K562 (cell line): ENCODE measurements around the gene FXYD4. TPM values are rescaled to one million over a fixed set of nuclear protein-coding genes. Genes with fewer than 3 reads are reported as not detected.

Experiments used
- ATAC-seq: fragments of 200-7000 bp; cut with Tn5 transposase; 3 replicates; pipeline ENCODE4 v1.9.1; 2020; ENCODE audit warnings: moderate library complexity
- BruUV-seq: library from RNA; stranded (reverse); fragments of 400-500 nt; replicated peaks from 2 replicates; lab custom pipeline; 2021; lab: Mats Ljungman, UMichigan
- CTCF ChIA-PET: fragments of 300-600 bp; formaldehyde crosslinking; extraction: SDS; loops from one replicate; lab custom pipeline; 2021; ENCODE audit warnings: low intra/inter-chr PET ratio; lab: Yijun Ruan, JAX
- POLR2A ChIA-PET: fragments of 300-600, 350-650 bp; sonication (Branson Sonifier 250); formaldehyde crosslinking; extraction: SDS; loops from one replicate; lab custom pipeline; 2021; ENCODE audit warnings: antibody characterized with exemption, inconsistent platforms; lab: Yijun Ruan, JAX
- DNase-seq, 4 experiments: peaks; one replicate each; pipeline versions ENCODE4 v3.0.0 to v3.0.0-alpha.2; 2011 to 2018; ENCODE audit warnings: low spot score in 3 of 4, mixed read lengths in 3 of 4; ENCODE audit errors: extremely low read depth in 1 of 4
- FAIRE-seq: peaks from 2 replicates; lab custom pipeline; 2011; peaks lifted over from hg19 to GRCh38; lab: Jason Lieb, UNC
- H2AFZ ChIP-seq: 2 replicates; pipeline ENCODE4 v1.6.0; 2011; ENCODE audit warnings: low read depth, low read length, control low read depth, inconsistent platforms
- H3K27ac ChIP-seq: fragments of 200-600 bp; 3 replicates; pipeline ENCODE4 v1.8.0; 2011; ENCODE audit warnings: low read depth, mild to moderate bottlenecking, control low read depth, inconsistent platforms, low read length, moderate library complexity, mixed read lengths; ENCODE audit errors: extremely low read depth
- H3K27me3 ChIP-seq, 2 experiments: fragments of 300-600 bp in 1 of 2; 2 replicates in 1 of 2; 3 replicates in 1 of 2; pipeline versions ENCODE4 v1.6.0 to v1.8.0; 2011; ENCODE audit warnings: inconsistent platforms in 2 of 2, low read length in 2 of 2, mild to moderate bottlenecking in 1 of 2, mixed read lengths in 1 of 2, moderate library complexity in 1 of 2; ENCODE audit not compliant: control insufficient read depth in 2 of 2, insufficient read depth in 2 of 2
- H3K36me3 ChIP-seq: fragments of 300-600 bp; 3 replicates; pipeline ENCODE4 v1.8.0; 2011; ENCODE audit warnings: mild to moderate bottlenecking, low read length, inconsistent platforms; ENCODE audit not compliant: control insufficient read depth, insufficient read depth
- H3K4me1 ChIP-seq, 2 experiments: fragments of 200-600 bp in 1 of 2; replicated peaks in 1 of 2; 2 replicates in 1 of 2; 3 replicates in 1 of 2; pipeline versions ENCODE4 v1.5.1 to v1.8.0; 2011; ENCODE audit warnings: inconsistent platforms in 2 of 2, low read length in 2 of 2, mild to moderate bottlenecking in 1 of 2, mixed read lengths in 1 of 2, moderate library complexity in 1 of 2; ENCODE audit not compliant: control insufficient read depth in 2 of 2, insufficient read depth in 2 of 2
- H3K4me2 ChIP-seq: 2 replicates; pipeline ENCODE4 v1.6.1; 2011; ENCODE audit warnings: low read length, control low read depth, inconsistent platforms, mixed read lengths; ENCODE audit not compliant: insufficient read depth
- H3K4me3 ChIP-seq: fragments of 200-600 bp; sonication (generic), shearing (Covaris generic); 2 replicates; pipeline ENCODE4 v1.5.1; 2016; ENCODE audit warnings: control low read depth, inconsistent platforms
- H3K79me2 ChIP-seq: fragments of 200-600 bp; 3 replicates; pipeline ENCODE4 v1.8.0; 2011; ENCODE audit warnings: low read length, inconsistent platforms; ENCODE audit not compliant: control insufficient read depth, insufficient read depth
- H3K9ac ChIP-seq, 2 experiments: 2 replicates each; pipeline versions ENCODE4 v1.6.0 to v1.6.1; 2011; ENCODE audit warnings: low read depth in 2 of 2, low read length in 2 of 2, control low read depth in 1 of 2, inconsistent platforms in 1 of 2, mild to moderate bottlenecking in 1 of 2, mixed read lengths in 1 of 2; ENCODE audit not compliant: insufficient read depth in 1 of 2
- H3K9me1 ChIP-seq: one replicate; pipeline ENCODE4 v1.6.0; 2011; ENCODE audit warnings: inconsistent platforms, mild to moderate bottlenecking, low read length, moderate library complexity; ENCODE audit not compliant: control insufficient read depth, insufficient read depth
- H3K9me3 ChIP-seq: replicated peaks from 2 replicates; pipeline ENCODE4 v1.5.1; 2011; ENCODE audit warnings: low read depth, low read length, inconsistent platforms; ENCODE audit not compliant: control insufficient read depth, insufficient read depth
- H4K20me1 ChIP-seq: replicated peaks from 2 replicates; pipeline ENCODE4 v1.6.1; 2011; ENCODE audit warnings: low read length, inconsistent platforms, mixed read lengths; ENCODE audit not compliant: control insufficient read depth, insufficient read depth
- GTF2E2 ChIP-seq: fragments of 200-800 bp; sonication (Bioruptor generic); IDR thresholded peaks from 2 replicates; pipeline ENCODE4 v1.6.1; 2016; ENCODE audit warnings: missing genetic modification characterization, missing compliant biosample characterization
- JUNB ChIP-seq: fragments of 450-650 bp; formaldehyde crosslinking; conservative IDR thresholded peaks from 2 replicates; pipeline ENCODE4 v1.4.0; 2020; ENCODE audit warnings: mild to moderate bottlenecking
- RBBP5 ChIP-seq: fragments of 200-600 bp; sonication (generic); IDR thresholded peaks from 2 replicates; pipeline ENCODE4 v1.6.1; 2012; ENCODE audit warnings: borderline replicate concordance, mild to moderate bottlenecking, low read length, control low read depth, inconsistent platforms; ENCODE audit not compliant: insufficient read depth, poor library complexity, severe bottlenecking
- TEAD4 ChIP-seq, 2 experiments: sonication (generic) in 1 of 2; formaldehyde crosslinking in 1 of 2; IDR thresholded peaks; 2 replicates each; pipeline versions ENCODE4 v1.6.1 to v1.8.0; 2012 to 2022; ENCODE audit warnings: borderline replicate concordance in 1 of 2, inconsistent platforms in 1 of 2, low read length in 1 of 2, mild to moderate bottlenecking in 1 of 2, missing genetic modification reagents in 1 of 2
- TGIF2 ChIP-seq: sonication (generic); formaldehyde crosslinking; IDR thresholded peaks from 2 replicates; pipeline ENCODE4 v1.8.1; 2022; ENCODE audit warnings: mild to moderate bottlenecking, missing genetic modification reagents, moderate library complexity
- WGBS: fragments of 100-300 bp; shearing (Covaris generic); methylation state at CpG from one replicate; pipeline ENCODE4 v1.1.6; 2016; ENCODE audit warnings: low coverage, mixed read lengths; ENCODE audit not compliant: insufficient coverage; ENCODE audit errors: missing lambda C conversion rate; 5-methylcytosine and 5-hydroxymethylcytosine counted together
- in situ Hi-C: fragments of 300-500 bp; cut with MboI; formaldehyde crosslinking; loops from 4 replicates; pipeline ENCODE4 v1.15.0; 2018; ENCODE audit warnings: inconsistent platforms, mixed read lengths
- intact Hi-C: fragments of 100-400 bp; cut with micrococcal nuclease; formaldehyde crosslinking; loops from 2 replicates; pipeline ENCODE4 v1.14.2; 2022
- polyA plus RNA-seq, 8 experiments: library from polyadenylated mRNA; depleted of rRNA in 4 of 8; stranded (reverse) in 5 of 8; unstranded in 3 of 8; fragments of >200 nt; fragmentation: Nextera tagmentation in 2 of 8; fragmentation: Illumina TruSeq in 1 of 8; extraction: Ambion mirVana in 2 of 8; extraction: Trizol in 1 of 8; gene quantifications; 2 replicates each; pipeline versions ENCODE4 v1.2.1 to v1.2.3, GENCODE V29; 2011 to 2014; ENCODE audit warnings: inconsistent platforms in 1 of 8, missing spikeins in 1 of 8
- total RNA-seq, 7 experiments: library from RNA; depleted of rRNA in 6 of 7; stranded (reverse); fragments of >200 nt in 6 of 7; fragmentation: Illumina TruSeq in 2 of 7; extraction: Trizol in 2 of 7; gene quantifications; 2 replicates each; pipeline versions ENCODE4 v1.2.1 to v1.2.3, GENCODE V29; 2011 to 2021; ENCODE audit warnings: low replicate concordance in 1 of 7
- TF ChIP-seq, protein P1 (sequence below), 2 experiments: fragments of 450-650 bp; formaldehyde crosslinking in 1 of 2; IDR thresholded peaks; 2 replicates each; pipeline versions ENCODE4 v1.4.0 to v1.6.1; 2014 to 2020; ENCODE audit warnings: mild to moderate bottlenecking in 2 of 2, borderline replicate concordance in 1 of 2, low read depth in 1 of 2
- TF ChIP-seq, protein P2 (sequence below): sonication (generic); formaldehyde crosslinking; IDR thresholded peaks from 2 replicates; pipeline ENCODE4 v1.8.0; 2022; ENCODE audit warnings: mild to moderate bottlenecking, missing genetic modification reagents, borderline replicate concordance
- TF ChIP-seq, protein P3 (sequence below): sonication (generic); formaldehyde crosslinking; IDR thresholded peaks from 2 replicates; pipeline ENCODE4 v1.8.0; 2022; ENCODE audit warnings: mild to moderate bottlenecking, missing genetic modification reagents

FXYD4 gene
- total and polyA plus RNA-seq, 9 of the 15 experiments (the other 6 are each of a cell fraction or from before 2014, with no cell fraction given), result not detected

DNA sequence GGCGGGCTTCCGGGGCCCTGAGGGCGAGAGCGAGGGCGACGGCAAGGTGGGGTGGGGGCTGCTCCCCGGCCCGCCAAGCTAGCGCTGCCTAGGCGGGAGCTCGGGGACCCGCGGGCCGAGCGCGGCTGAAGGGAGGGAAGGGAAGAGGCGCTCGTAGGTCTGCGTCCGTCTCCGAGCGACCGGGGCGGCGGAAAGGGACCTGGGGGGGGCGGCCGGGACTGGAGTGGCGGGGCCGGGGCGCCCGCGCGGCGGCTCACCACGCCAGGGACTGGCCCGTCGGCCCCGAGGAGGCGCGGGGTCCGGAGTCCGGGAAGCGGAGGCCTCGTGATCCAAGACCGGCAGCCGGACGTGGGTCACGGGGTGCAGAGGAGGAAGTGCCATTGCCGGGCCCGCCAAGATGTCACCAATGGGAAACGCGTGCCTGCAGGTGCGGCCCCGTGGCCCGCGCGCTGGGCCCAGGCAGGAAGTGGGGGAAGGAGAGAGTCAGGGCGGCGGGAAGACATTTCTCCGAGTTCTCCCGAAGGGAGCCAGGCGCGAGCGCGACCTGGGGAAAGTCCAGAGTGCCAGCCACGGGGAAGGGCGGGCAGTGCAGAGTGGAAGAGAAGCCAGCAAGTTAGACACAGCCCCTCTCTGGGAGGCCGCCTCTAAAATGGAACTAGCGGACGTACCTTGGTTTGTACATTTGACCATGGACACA, 25.6 kb downstream of the FXYD4 start:
- ChIA-PET CTCF (no interaction called here), POLR2A (interaction anchor here (0.7 to 5.4 kb wide), 12 partner anchors 10 to 93 kb away, joined by 3 to 73 read pairs (median 6); partner anchors contain the start of gene ZNF487)
- Histone ChIP-seq H3K9me3 (no peaks in the 10 kb centered on the region), H3K36me3 (peaks cover 84% of the 10 kb centered on the region), H3K9ac (peak overlapping the region; percentile 85 to 93), H3K27me3 (no peaks in the 10 kb centered on the region), H3K4me1 (peaks cover 46 to 58% of the 10 kb centered on the region in 2 experiments), H3K27ac (peak overlapping the region; percentile 96), H3K4me3 (peak overlapping the region; percentile 65), H2AFZ (peak overlapping the region; percentile 23; the same call in 1 of the 2 replicates), H4K20me1 (peaks cover 72% of the 10 kb centered on the region), H3K9me1 (peaks cover 4% of the 10 kb centered on the region), H3K79me2 (peaks cover 98% of the 10 kb centered on the region), H3K4me2 (peak overlapping the region; percentile 80)
- peak; percentile 74 for ATAC-seq
- DNase-seq, result peak in 2 of 4 experiments; percentile 91 to 95
- 0% methylated on average over 21 of the region's 70 CpGs for WGBS
- in situ Hi-C loops (loop anchor here (5.0 kb wide), 1 partner anchor 55 kb away; no protein-coding TSS in a partner anchor), intact Hi-C loops (loop anchor here (1.0 to 5.0 kb wide), 3 partner anchors 21 to 50 kb away; partner anchors contain the start of gene ZNF487)
- no TSS peak for BruUV-seq
- peak; percentile 32 for FAIRE-seq
- TF ChIP-seq TEAD4 (IDR thresholded peaks at IDR 0.05; ENCODE audit: low read length) (peak; percentile 68; the same call in 1 of the 2 replicates), TEAD4 (CRISPR knock-in tag; IDR thresholded peaks at IDR 0.05; ENCODE audit: borderline replicate concordance) (peak; percentile 99), TGIF2 (CRISPR knock-in tag) (0 out of 2 replicates have a peak, but pooled peaks have one; percentile 69), RBBP5 (peak; percentile 77), GTF2E2 (tag) (peak; percentile 65; the same call in 1 of the 2 replicates), JUNB (no peak)
- TF ChIP-seq, protein P1, sequence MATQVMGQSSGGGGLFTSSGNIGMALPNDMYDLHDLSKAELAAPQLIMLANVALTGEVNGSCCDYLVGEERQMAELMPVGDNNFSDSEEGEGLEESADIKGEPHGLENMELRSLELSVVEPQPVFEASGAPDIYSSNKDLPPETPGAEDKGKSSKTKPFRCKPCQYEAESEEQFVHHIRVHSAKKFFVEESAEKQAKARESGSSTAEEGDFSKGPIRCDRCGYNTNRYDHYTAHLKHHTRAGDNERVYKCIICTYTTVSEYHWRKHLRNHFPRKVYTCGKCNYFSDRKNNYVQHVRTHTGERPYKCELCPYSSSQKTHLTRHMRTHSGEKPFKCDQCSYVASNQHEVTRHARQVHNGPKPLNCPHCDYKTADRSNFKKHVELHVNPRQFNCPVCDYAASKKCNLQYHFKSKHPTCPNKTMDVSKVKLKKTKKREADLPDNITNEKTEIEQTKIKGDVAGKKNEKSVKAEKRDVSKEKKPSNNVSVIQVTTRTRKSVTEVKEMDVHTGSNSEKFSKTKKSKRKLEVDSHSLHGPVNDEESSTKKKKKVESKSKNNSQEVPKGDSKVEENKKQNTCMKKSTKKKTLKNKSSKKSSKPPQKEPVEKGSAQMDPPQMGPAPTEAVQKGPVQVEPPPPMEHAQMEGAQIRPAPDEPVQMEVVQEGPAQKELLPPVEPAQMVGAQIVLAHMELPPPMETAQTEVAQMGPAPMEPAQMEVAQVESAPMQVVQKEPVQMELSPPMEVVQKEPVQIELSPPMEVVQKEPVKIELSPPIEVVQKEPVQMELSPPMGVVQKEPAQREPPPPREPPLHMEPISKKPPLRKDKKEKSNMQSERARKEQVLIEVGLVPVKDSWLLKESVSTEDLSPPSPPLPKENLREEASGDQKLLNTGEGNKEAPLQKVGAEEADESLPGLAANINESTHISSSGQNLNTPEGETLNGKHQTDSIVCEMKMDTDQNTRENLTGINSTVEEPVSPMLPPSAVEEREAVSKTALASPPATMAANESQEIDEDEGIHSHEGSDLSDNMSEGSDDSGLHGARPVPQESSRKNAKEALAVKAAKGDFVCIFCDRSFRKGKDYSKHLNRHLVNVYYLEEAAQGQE (IDR thresholded peaks at IDR 0.05; ENCODE audit: borderline replicate concordance), result peak; percentile 76
- TF ChIP-seq, protein P1 (CRISPR knock-in tag; IDR thresholded peaks at IDR 0.05; ENCODE audit: low read depth), result peak; percentile 87
- TF ChIP-seq, protein P2, sequence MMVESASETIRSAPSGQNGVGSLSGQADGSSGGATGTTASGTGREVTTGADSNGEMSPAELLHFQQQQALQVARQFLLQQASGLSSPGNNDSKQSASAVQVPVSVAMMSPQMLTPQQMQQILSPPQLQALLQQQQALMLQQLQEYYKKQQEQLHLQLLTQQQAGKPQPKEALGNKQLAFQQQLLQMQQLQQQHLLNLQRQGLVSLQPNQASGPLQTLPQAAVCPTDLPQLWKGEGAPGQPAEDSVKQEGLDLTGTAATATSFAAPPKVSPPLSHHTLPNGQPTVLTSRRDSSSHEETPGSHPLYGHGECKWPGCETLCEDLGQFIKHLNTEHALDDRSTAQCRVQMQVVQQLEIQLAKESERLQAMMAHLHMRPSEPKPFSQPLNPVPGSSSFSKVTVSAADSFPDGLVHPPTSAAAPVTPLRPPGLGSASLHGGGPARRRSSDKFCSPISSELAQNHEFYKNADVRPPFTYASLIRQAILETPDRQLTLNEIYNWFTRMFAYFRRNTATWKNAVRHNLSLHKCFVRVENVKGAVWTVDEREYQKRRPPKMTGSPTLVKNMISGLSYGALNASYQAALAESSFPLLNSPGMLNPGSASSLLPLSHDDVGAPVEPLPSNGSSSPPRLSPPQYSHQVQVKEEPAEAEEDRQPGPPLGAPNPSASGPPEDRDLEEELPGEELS (CRISPR knock-in tag), result peak; percentile 100
- TF ChIP-seq, protein P3, sequence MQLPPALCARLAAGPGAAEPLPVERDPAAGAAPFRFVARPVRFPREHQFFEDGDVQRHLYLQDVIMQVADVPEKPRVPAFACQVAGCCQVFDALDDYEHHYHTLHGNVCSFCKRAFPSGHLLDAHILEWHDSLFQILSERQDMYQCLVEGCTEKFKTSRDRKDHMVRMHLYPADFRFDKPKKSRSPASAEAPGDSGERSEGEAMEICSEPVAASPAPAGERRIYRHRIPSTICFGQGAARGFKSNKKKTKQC (CRISPR knock-in tag), result peak; percentile 99
